HG02678 (cell line): Measurements from ENCODE around the gene KIF22.
"Not testable (repeated sequence)": the region's sequence is repeated elsewhere in the genome, so short reads cannot be mapped to it uniquely, and the experiment has no call there.

Experiments used
- ATAC-seq: cut with Tn5 transposase; IDR thresholded peaks from one replicate; pipeline ENCODE4 v1.9.1; 2021; ENCODE audit warnings: mild to moderate bottlenecking, moderate library complexity; ENCODE audit not compliant: unreplicated experiment

Gene KIF22

GRCh38 chr16:29765167-29766032, 25.2 kb upstream of the KIF22 start:
- ATAC-seq = no peak

- ATAC-seq = no peak
These were observed 24.0 kb upstream of the KIF22 start for GRCh38 chr16:29766571-29766970.

DNA sequence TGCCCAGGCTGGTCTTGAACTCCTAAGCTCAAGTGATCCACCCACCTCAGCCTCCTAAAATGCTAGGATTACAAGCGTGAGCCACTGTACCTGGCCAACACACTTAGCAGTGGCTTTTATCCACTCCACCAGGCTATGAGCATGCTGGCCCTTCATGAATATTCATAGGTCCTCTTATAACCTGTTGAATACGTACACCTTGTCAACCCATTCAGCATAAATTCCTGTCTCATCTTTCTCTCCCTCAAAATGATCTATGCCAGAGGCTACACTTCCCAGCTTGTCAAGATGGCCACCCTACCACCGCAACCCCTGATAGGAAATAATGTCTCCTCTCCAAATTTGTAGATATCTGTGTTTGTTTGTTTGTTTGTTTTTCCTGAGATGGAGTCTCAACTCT, 23.5 kb upstream of the KIF22 start:
- ATAC-seq = no peak

DNA sequence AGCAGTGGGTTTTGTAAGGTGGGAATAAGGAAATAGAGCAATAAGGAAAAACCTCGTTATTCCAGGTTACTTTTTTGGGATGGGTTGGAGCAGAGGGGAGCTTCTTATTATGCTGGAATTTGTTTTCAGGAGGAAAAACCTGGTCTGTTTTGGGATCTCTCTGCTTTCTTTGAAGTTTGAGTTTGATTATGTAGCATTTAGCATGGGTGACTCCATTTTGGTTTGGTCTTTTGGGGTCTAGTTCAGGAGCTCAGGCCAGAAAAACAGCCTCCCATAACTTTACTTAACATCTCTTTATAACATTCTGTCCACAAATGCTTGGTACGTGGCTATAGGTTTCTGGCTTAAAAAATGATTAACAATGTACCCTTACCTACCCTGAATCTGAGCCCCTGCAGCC, 21.0 kb upstream of the KIF22 start:
- ATAC-seq = no peak

DNA sequence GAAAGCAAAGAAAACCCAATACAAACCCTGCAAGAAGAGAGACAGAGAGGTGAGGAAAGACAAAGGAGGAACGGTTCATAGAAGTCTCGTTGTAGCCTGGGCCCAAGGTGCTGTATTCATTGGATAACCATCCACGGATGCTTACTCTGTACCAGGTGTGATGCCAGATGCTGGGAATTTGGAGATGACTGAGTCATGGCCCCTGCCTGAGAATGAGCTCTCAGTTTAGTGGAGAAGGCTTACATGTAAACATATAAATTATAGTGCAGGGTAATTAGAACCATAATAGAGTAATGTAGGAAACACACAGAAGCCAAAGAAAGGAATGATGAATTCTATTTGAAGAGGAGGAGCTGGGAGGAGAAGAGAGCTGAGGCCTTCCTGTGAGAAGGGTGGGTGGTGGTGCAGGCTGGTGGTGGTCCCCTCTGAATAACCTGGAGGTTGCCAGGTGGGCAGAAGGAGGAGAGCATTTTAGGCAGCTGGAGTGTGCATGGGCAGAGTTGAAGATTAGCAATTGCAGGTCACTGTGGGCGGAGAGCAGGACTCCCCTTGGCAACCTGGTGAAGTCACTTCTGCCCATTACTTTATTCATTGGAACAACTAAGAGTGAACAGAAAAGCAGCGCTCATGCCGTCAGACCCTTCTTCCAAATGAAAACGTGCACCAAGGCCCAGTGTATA, 20.2 kb upstream of the KIF22 start:
- no peak for ATAC-seq

DNA sequence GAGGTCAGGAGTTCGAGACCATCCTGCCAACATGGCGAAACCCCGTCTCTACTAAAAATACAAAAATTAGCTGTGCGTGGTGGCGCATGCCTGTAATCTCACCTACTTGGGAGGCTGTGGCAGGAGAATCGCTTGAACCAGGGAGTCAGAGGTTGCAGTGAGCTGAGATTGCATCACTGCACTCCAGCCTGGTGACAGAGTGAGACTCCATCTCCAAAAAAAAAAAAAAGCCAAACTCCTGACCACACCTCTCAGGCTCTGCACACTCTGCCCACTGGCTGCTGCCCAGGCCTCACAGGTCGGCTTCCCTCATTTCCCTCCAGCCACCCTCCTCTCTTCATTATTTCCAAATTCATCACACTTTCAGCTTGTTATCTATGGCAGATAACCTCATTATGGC, 18.2 kb upstream of the KIF22 start:
- ATAC-seq = not testable (repeated sequence)

- ATAC-seq = no peak
These were observed 15.8 kb upstream of the KIF22 start for GRCh38 chr16:29774730-29775129.

DNA sequence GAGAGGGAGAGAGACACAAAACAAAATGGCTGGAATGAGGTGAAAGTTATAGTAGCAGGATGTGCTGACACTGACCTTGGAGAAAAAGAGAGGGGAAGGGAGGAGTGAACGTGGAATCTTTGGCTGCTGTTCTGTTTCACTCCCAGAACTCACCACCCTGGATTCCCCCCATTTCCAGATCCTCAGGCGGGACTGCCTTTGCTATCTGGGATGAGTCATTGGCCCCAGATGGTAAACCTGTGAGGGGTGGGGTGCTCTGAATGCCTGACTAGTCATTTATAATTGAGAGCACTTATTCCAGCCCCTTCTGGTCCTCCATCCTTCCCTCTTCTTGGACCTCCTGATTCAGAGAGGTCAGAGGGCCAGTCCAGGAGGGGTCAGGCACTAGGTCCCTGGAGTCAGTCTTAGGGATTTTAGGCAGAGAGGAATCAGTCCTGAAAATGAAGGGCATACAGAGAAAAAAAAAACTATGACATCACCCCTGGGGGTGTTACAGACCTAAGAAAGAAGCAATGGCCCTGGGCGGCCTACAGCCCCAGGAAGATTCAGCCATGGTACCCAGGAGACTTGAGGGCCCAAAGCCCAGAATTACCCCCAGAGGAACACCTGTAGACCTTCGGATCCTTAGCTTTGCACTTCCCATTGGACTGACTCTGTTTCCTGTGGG, 14.7 kb upstream of the KIF22 start:
- no peak for ATAC-seq

DNA sequence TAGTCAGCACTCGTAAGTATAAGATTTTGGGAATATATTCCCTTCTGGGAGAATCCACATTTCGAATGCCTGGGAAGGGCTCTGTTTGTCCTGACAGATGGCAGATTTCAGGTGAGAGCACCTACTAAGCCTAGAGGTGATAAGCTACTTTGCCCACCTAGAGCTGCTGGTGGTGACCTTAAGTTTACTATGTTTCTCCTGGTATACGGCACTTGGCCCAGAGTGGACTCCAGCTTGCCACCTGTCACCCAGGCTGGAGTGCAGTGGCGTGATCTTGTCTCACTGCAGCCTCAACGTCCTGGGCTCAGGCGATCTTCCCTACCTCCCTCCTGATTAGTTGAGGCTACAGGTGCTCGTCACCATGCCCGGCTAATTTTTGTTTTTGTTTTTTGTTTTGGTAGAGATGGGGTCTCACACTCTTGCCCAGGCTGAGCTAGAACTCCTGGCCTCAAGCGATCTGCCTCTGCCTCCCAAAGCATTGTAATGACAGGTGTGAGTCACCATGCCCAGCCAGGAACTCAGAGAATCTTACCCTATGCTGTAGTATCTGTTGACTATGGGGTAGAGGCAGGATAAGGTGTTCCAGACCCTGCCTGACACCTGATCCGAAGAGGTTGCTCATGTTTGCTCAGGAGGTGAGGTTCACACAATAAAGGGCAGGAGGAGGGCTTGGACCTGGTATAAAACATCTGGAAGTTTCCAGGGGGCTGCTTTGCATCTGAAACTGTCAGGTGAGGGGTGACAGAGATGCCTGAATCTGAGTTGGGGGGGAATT, 12.8 kb upstream of the KIF22 start, which contains the start of gene ZG16:
Gene ZG16 (plus strand): TSS at position 681 of the 775 bp plus-strand sequence. CDS start 1,011 bp downstream, outside the sequence.
- ATAC-seq = no peak

DNA sequence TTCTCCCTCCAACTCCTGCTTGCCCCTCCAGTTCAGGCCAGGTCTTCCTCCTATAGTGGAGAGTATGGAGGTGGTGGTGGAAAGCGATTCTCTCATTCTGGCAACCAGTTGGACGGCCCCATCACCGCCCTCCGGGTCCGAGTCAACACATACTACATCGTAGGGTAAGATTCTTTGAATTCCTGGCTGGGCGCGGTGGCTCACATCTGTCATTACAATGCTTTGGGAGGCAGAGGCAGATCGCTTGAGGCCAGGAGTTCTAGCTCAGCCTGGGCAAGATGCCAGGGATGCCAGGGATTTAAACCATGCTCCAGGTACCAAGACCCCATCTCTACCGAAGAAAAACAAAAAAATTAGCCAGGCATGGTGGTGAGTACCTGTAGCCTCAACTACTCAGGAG, 11.1 kb upstream of the KIF22 start:
- no peak for ATAC-seq

- not testable (repeated sequence) for ATAC-seq
These were observed 7.2 kb upstream of the KIF22 start for GRCh38 chr16:29783094-29783953.

GRCh38 chr16:29784157-29784556, 6.4 kb upstream of the KIF22 start:
- no peak for ATAC-seq

DNA sequence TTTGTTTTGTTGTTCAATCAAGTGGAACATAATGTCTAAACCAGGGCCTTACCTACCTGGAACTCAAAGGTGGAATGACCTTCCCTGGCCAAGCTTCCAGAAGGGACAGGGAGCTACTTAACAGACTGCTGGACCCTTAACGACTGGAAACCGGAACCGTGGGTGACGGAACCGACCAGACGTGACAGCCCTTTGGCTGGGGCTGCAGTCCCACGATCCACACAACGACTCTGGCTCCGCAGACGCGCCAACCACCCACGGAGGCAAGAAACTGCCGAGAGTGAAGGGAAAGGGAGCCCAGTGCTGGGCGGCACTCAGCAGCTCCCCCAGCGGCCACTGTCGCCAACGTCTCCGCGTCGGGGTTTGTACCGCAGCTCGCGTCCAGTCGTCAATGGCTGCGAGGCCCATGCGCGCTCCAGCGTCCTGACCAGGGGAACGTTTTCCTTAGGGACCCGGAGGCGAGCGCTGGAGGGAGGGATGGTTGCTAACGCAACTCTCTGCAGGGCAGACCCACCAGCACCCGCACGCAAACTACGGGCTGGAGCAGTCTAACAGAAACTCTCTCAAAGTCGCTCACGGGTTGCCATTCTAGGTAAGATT, 5.5 kb upstream of the KIF22 start:
- no peak for ATAC-seq

GRCh38 chr16:29787155-29787554, 3.4 kb upstream of the KIF22 start:
- not testable (repeated sequence) for ATAC-seq

DNA sequence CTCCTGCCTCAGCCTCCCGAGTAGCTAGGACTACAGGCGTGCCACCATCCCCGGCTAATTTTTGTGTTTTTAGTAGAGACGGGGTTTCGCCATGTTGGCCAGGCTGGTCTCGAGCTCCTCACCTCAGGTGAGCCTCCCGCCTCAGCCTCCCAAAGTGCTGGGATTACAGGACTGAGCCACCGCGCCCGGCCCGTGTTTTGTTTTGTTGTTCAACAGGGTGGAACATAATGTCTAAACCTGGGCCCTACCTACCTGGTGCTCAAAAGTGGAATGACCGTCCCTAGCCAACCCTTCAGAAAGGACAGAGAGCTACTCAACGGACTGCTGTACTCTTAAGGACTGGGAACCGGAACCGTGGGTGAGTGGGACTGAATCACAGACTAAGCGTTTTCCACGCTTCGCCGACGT, 772 bp upstream of the KIF22 start:
- peak; percentile 5 for ATAC-seq

DNA sequence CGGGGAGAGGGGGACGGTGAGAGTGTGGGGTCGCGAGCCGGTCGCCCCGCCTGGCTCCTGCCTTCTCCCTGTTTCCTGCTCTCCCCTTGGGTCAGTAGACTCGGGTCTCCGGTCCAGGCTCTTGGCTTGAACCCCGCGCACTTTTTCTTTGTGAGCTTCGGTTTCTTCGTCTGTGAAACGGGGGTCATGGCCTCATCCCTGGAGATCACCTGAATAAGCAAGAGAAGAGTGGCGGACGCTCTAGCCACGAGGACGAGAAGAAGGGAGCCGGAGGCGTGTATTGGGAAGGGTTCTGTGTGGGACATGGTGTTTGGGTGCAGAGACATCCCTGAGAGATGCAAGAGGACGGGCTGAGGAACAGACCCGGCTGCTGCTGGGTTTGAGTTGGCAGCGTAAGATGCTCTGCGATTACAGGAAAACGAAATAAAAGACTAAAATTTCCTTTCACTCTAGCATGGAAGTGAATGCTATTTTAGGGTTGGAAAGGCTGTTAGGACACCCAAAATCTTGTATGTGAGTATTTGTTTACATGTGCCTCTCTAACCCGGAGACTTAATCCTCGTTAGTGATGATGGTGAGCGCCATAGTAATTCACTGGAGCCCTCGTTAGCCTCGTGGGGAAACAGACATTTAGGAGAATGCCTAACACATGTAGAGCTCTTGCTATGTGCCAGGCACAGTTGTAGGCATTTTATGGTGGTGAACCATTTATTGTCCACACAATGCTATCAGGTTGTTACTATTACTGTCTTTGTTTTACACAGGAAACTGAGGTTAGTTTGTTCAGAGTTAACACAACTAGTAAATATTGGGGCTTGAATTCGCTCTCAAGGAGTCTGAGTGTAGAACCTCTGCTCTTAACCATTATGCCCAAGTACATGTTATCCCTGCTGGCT, 646 bp downstream of the KIF22 start:
- ATAC-seq = peak; percentile 25

- ATAC-seq = no peak
These were observed 1.6 kb downstream of the KIF22 start for GRCh38 chr16:29791845-29792807.
